ENCODE measurements around the gene MVB12B. TPM values are rescaled to one million over a fixed set of nuclear protein-coding genes. Genes with fewer than 3 reads are reported as not detected.

Gene MVB12B
- total RNA-seq, 2 donors from 2014 or later = 16.1 to 17.2 TPM

DNA sequence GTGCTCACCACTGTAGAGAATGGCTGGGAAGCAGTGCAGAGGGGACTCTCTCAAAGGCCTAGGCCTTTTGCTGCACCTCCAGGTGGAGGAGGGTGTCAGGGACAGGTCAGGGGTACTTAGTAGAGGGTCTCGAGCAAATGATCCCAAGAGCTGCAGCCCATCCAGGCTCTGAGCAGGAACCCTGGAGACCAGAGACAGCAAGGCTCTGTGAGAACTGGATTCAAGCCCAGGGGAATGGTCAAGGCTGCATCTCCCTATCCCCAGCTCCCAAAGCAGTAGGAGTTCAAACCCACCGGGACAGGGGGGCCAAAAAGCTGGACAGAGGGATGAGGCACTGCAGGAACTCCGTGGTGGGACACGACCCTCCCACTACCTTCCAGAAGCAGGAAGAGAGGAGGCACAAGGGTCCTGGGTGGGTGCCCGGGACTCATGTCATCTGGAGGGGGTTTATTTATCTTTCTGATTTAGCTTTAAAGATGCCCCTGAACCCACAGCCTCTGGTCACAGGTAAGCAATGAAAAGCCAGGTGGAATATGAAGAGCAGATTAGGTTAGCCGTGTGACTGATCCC, 124.8 kb downstream of the MVB12B start:
- DNase-seq (no peak), ATAC-seq (no peak)
- intact Hi-C loops (cut with DNase I, micrococcal nuclease) = no loop called here

DNA sequence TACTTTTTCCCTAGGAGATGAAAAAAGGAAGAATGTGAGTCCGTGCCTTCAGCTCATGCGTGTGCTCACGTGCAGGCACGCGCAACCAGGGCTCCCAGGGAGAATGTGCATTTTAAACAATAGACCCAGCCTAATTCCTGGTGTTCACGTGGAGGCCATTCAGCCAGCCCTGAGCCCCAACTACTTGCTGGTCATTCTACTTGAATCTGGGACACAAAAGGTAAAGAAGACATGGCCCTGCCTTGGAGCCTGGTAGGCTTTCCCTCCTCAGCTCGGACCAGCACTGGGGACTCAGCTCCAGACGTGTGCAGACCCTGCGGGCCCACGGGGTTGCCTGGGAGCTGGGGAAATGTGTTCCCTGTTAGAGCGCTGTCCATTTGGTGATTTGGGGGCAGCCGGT, 125.5 kb downstream of the MVB12B start:
- intact Hi-C loops (cut with DNase I, micrococcal nuclease) = no loop called here
- ATAC-seq (no peak), DNase-seq (no peak)

DNA sequence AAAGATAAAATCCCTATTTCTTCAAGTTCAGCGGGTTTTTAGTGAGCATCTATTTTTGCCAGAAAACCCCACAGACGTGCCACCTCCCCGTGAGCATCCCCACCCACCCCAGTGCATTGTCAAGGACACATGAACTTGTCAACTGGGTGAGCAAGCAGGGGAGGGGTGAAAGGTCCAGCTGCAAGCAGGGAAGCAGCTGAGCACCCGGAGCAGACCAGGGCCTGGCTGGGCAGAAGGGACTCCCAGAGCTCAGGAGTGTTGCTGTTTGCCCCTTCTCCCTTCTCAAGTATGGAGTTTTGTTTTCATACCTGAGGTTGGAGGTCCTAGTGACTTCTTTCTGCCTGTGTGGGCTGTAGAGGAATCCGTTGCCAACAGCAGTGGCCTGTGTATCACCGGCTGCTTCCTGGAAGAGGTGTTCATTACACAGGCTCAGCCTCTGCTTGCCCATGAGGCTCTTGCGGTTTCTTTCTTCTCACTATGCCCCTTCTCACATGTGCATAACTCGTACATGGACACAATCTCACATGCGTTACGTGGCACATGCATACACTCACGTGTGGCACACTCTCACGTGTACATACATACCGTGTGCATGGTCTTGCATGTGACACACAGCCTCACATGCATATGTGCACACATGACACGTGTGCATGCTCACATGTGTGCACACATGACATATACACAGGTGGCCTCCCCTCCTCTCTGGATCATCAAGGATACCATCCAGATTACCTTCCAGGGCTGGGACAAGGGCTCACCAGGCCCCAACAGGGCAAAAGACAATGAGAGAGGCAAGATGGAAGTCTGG, 126.7 kb downstream of the MVB12B start:
- DNase-seq = no peak
- intact Hi-C loops (cut with DNase I, micrococcal nuclease) = no loop called here
- ATAC-seq = no peak

DNA sequence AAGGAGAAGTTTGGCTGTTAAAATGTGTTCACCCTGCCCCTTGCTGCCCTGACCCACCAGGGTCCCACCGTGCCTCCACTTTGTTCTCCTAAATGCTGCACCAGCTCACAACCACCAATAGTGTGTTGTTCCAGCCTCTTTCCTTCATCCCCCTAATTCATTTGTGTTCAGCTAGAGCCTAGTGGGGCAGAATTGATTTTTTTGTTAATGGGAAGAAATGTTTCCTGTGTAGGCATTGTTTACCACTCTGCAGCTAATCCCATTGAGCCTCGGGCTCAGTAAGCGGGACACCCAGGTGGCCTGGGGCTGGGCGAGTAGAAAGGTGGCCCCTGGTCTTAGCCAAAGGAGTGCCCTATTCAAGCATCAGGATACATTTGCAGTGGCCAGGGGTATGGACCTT, 127.6 kb downstream of the MVB12B start:
- no peak for DNase-seq
- no peak for ATAC-seq
- intact Hi-C loops (cut with DNase I, micrococcal nuclease) = no loop called here

DNA sequence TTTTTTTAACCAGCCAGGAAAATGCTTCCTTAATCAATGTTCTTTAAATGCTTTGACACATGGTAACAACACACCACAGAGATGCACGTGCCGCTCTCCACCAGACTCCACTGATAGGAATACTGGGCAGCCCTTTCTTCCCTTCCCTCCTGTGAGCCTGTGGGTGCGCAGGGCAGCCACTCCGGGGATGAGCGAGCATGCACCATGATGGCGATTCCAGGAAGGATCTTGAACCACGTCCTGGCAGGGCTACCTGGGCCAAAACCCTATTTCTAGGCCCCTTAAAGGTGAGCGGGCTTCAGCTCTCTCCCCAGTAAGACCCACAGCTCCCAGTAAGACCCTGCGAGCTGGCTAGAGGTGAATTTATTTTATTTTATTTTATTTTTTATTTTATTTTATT, 128.2 kb downstream of the MVB12B start:
- ATAC-seq (no peak), DNase-seq (no peak)
- intact Hi-C loops (cut with DNase I, micrococcal nuclease) = no loop called here

DNA sequence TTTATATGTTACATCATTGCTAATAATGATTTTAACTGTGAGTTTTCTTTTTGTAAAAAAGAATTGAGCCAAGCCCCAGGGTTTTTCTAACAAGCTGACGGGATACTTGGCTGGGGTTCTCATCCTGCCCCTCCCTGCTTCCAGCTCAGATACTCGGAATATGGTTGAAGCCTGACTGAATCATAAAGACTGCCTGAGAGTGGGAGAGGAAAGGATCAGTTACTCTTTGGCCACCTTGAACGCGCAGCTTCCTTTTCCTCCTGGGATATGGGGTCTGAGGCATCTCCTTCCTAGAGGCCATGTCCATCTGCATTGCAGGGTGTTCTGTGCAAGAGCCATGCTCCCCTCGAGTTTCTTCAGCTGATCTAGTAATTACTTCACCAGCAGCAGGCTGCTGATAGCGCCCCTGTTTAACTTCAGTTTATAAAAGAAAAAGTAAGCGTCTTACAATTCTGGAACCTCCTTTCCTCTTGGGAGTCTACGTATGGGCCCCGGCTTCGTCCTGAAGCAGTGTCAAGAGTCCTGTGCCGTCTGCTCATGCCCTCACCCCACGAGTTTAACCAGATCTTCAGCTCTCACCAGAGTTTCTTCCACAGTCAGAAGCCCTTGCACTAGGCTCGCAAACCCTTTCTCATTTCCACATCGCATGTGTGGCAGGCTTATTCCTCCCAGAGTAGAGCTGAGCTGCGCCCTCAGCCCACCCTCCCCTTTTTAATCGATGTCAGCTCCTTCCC, 130.0 kb downstream of the MVB12B start:
- intact Hi-C loops (cut with DNase I, micrococcal nuclease) = no loop called here
- ATAC-seq (no peak), DNase-seq (no peak)

DNA sequence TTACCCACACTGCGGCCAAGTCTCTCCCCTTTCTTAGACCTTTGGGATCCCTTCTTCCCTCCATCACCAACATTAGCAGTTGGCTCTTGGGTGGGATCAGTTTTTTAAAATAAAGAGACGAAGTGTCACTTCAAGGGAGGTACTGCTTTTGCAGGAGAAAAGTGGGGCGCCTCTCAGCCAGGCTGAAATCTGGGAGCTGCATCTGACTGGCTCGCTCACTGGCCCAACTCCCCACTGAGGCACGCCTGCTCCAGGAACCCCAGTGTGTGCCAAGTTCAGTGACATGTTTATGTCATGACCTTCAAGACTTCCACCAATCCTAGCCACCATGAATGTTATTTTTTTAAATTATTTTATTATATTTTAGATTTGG, 130.5 kb downstream of the MVB12B start:
- ATAC-seq (no peak), DNase-seq (no peak)
- intact Hi-C loops (cut with DNase I, micrococcal nuclease) = no loop called here

DNA sequence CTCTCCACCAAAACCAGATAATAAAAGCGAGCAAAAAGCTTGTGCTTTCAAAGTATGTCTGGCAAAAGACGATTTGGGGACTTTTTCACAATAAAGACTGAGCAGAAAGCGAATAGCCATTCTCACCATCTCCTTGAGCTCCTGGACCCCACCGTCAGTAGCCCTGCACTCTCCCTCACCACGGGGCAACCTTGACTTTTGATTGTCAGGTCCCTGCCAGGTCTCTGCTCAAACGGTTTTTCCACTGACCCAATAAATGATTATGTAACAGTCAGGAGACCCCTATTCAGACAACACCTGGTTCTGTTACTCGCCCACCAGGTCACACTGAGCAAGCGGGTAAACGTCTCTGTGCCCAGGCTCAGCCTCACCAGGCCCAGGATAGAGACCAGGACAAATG, 131.3 kb downstream of the MVB12B start:
- intact Hi-C loops (cut with DNase I, micrococcal nuclease) = no loop called here
- DNase-seq = no peak

DNA sequence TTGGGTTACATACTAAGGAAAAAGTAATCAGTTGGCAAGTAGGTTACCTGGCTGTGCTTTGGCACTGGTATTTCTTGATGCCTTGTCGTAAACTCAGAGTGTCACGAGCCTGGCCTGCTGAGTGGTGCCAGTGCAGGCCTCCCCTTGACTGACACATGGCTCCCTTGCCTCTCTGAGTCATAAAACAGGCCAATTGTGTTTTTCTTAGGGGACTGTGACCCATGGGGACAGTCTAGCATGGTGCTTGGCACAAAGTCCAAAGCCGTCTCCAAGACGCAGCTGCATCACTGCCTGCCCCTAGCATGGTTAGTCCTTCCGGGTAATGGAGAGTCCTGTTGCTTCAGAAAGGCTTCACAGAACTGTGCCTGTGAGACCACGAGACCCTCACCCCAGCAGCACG, 132.5 kb downstream of the MVB12B start:
- ATAC-seq (no peak), DNase-seq (no peak)
- intact Hi-C loops (cut with DNase I, micrococcal nuclease) = no loop called here

More for the DNA sequence above, 131.3 kb downstream of the MVB12B start:
- ATAC-seq = no peak

DNA sequence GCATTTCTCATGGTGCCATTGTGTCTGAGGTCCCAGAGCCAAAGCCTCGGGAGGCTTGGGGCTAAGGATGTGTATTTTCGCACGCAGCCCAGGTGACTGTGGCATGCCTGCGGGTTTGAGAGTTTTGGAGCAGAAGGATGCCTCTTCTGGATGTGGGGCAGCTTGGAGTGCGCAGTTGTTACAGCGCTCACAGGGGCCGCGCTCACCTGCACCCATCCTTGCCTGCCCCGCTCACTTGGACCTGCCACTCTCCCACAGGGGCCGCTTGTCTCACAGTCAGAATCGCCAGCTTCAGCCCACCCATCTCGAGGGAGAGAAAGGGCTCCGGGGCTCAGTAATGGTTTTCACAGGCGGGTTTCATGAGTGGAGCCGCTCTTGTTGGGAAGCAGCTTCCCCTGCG, 132.9 kb downstream of the MVB12B start:
- ATAC-seq (no peak), DNase-seq (no peak)
- intact Hi-C loops (cut with DNase I, micrococcal nuclease) = no loop called here

DNA sequence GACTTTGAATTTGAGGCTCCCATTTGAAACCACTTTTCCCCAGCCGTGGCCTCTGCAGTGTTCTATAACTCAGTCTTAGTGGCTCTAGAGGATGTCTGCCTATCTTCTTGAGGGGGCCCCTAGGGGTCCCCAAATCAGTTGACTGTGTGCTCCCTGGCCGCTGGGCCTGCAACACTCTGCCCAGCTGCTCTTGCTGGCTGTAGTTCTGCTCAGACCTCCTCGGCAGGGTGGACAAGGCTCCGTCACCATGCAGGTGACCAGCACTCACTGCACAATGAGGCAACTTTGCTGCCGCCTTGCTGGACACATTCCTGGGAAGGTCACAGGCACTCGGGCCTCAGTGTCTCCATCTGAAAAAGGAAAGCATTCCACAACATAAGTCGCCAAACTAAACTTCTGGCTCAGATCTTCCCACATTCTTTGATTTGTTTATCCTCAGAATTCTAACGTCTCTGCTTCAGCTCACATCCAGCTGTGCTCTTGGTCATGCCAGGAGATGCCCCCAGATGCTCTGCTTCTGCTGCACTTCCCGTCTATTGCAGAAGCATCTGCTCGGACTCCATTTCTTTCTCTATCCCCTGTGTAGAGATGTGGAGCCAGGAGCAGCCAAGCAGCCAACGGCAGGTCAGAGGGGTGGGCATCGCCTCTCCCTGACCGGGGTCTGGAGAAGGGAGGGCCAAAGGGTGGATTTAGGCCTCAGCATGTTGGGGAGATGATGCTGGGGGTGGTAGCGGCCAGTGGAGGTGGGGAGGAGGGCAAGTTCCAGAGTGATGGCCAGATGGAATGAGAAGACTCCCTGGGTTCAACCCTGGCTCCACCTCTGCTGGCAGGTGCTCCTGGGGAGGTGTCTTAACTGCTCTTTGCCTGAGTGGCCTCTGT, 133.6 kb downstream of the MVB12B start:
- ATAC-seq (no peak), DNase-seq (no peak)

DNA sequence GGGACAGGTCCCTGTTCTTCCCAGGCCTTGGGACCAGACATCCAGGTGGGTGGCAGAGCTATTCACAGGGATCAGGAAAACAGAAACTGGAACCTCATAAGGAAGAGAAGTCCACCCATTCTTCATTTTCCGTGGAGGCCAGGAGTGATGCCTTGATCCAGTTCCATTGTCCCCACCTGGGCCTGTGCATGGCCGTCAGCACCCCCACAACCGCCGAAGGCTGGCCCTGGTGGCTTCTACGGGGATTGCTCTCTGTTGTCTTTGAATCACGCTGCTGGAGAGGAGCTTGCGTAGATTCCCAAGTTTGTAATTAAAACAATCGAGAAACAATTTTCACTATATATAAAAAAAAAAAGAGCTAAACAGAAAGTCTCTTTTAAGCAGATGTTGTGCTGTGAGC, 134.4 kb downstream of the MVB12B start:
- ATAC-seq (no peak), DNase-seq (no peak)
- intact Hi-C loops (cut with DNase I, micrococcal nuclease) = no loop called here

More for the DNA sequence above, 133.6 kb downstream of the MVB12B start:
- intact Hi-C loops (cut with DNase I, micrococcal nuclease) = no loop called here

DNA sequence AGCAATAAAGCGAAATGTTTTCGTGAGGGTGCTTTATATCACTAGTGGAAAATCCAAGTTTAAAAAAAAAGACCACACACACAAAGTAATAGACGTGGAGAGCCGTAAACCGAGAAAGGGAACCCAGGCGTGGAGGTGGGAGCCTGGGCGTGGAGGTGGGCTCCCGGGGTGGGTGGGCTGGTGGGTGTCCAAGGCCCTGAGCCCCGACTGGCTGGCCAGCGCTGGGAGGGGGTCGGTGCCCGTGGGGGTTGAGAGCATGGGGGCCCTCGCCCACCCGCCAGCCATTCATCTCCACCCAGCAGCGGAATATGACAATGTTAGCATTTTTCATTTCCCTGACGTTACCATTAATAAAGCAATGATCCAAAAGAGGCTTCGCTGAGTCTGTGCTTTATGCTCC, 135.0 kb downstream of the MVB12B start:
- intact Hi-C loops (cut with DNase I, micrococcal nuclease) = no loop called here
- DNase-seq = no peak
- no peak for ATAC-seq

DNA sequence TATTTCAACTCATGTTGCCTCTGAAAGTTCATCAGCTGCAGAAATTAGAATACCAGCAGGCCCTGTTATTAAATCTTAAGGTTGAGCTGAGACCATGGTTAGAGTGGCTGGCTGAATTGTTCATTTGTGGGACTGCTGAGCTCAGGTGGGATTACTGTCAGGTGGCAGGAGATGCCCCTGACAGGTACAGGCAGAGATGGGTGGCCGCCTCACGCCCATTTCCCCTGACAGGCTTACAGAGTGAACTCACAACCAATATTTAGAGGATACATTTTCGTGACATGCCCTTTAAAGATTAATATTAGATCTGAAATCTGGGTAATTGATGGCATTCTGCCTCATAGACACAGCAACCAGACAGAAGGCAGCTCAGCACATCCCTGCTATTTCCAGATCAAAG, 136.0 kb downstream of the MVB12B start:
- DNase-seq (no peak), ATAC-seq (no peak)
- intact Hi-C loops (cut with DNase I, micrococcal nuclease) = no loop called here

DNA sequence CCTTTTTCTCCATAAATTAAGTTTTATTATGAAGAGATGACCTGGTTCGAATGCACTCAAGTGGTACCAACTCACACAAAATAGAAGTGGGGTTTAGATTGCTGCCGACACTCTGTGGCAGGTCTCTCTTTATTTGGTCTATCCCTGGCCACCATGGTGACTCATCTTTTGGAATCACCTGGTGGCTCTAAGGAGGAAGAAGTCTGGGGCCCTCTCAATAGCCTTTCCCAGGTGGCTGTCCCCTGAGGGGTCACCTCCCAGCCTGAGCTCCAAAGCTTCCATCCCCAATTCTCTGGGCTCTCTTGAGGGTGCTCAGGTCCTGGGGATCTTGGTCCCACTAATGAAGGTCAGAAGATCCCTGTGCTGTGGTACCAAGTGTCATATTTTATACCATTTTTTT, 136.8 kb downstream of the MVB12B start:
- intact Hi-C loops (cut with DNase I, micrococcal nuclease) = no loop called here
- ATAC-seq (no peak), DNase-seq (no peak)

DNA sequence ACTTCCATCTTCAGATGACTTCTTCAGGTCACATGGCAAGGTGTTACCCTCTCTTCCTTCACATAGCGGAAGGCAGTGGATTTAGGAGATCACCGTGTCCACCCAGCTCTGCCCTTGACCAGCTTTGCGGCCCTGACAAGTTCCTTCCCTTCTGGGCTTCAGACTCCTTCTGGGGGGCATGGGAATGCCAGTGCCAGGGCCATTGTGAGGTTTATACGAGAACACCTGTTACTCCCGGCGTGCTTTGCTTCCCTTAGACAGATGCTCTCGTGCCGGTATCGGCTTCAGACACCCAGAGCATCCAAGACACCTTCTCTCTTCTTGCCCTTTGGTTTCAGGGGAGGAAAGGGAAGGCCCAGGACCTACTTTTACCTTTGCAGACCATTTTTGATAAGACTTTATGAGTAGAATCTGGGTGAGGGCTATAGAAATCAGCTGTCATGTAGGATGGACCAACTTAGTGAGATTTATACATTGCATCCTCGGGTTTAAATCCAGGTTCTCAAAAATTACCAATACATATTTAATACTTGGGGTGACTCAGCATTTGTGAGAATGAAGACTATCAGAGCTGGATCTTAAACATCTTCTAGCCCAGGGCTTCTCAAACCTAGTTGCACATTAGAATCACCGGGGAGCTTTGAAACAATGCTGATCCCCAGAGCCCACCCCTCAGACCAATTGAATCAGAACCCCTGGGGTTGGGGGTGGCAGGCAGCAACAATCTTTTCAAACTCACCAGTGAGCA, 138.2 kb downstream of the MVB12B start:
- intact Hi-C loops (cut with DNase I, micrococcal nuclease) = no loop called here
- ATAC-seq (no peak), DNase-seq (no peak)

DNA sequence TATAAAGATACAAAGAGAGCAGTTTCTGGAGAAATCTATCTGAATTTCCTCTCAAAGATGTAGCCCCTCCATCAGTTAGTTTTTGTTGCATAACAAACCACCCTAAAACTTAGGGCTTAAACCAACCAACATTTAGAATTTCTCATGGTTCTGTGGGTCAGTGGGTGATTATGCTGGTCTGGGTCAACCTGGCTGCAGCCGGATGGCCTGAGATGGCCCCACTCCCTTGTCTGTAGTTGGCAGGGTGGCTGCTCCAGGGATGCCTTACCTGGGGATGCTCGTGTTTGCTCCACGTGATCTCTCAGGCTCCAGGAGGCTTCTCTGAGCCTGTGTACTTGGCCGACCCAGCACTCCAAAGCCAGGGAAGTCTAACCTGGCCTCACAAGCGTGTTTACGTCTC, 139.3 kb downstream of the MVB12B start:
- DNase-seq = no peak
- intact Hi-C loops (cut with DNase I, micrococcal nuclease) = no loop called here
- ATAC-seq = no peak

DNA sequence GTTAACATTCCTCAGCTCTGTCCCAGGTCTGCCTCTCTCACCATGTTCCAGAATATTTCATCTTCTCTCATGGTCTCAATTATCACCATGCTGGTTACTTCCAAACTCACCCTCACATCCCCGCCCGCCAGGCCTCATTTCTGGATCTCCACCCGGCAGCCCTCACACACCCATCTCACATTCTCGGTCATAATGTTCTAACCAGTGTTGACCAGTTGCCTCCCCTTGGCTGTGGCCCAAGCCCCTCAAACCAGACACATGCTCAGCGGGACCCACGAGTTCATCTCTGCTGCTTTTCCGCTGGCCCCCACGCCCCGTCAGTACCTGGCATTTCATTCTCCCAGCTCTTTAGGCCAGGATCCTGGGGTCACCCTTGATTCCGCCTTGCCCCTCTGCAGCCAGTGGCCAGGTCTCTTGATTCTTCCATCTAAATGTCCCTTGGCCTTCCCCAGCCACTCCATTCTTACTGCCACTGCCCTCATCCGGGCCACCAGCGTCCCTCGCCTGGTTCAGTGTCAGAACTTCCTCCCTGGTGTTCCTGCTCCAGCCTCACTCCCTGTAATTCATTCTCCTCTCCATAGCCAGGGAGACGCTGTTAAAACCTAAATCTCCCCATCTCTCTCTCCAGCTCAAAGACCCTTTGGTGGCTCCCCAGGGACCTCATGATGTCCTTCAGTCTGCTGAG, 141.7 kb downstream of the MVB12B start:
- DNase-seq (no peak), ATAC-seq (no peak)
- intact Hi-C loops (cut with DNase I, micrococcal nuclease) = no loop called here

Measured in left colon (tissue), 2 donors.